Peyer's patch (tissue), 4 donors: Measurements from ENCODE around the gene CTSW.

Source experiments
- POLR2A ChIP-seq, 2 donors: fragments of 450-650 bp; IDR thresholded peaks; one replicate each; pipeline ENCODE4 v1.5.1; 2017; ENCODE audit warnings: antibody characterized with exemption in 2 of 2, mild to moderate bottlenecking in 2 of 2, moderate library complexity in 2 of 2
- TF ChIP-seq, protein P1 (sequence below), 6 experiments: fragments of 450-650 bp in 4 of 6; fragments of 200-600 bp in 2 of 6; sonication (generic) in 1 of 6; IDR thresholded peaks; one replicate each; pipeline ENCODE4 v1.5.1; 2017 to 2019; ENCODE audit warnings: antibody characterized with exemption in 6 of 6, mild to moderate bottlenecking in 3 of 6, moderate library complexity in 1 of 6

DNA sequence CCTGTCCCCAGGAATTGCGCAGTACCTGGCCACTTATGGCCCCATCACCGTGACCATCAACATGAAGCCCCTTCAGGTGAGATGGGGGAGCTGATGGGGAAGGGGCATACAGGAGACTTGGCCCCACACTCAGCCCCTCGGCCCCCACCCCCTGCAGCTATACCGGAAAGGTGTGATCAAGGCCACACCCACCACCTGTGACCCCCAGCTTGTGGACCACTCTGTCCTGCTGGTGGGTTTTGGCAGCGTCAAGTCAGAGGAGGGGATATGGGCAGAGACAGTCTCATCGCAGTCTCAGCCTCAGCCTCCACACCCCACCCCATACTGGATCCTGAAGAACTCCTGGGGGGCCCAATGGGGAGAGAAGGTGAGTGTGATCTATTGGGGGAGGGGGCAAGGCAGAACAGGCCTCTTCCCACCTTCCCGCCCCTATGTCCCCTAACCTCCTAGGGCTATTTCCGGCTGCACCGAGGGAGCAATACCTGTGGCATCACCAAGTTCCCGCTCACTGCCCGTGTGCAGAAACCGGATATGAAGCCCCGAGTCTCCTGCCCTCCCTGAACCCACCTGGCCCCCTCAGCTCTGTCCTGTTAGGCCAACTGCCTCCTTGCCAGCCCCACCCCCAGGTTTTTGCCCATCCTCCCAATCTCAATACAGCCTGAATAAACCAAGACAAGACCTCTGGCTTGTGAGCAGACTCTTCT, 3.6 kb downstream of the CTSW start:
- TF ChIP-seq, protein P1, sequence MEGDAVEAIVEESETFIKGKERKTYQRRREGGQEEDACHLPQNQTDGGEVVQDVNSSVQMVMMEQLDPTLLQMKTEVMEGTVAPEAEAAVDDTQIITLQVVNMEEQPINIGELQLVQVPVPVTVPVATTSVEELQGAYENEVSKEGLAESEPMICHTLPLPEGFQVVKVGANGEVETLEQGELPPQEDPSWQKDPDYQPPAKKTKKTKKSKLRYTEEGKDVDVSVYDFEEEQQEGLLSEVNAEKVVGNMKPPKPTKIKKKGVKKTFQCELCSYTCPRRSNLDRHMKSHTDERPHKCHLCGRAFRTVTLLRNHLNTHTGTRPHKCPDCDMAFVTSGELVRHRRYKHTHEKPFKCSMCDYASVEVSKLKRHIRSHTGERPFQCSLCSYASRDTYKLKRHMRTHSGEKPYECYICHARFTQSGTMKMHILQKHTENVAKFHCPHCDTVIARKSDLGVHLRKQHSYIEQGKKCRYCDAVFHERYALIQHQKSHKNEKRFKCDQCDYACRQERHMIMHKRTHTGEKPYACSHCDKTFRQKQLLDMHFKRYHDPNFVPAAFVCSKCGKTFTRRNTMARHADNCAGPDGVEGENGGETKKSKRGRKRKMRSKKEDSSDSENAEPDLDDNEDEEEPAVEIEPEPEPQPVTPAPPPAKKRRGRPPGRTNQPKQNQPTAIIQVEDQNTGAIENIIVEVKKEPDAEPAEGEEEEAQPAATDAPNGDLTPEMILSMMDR (IDR thresholded peaks at IDR 0.05) = no peak
- no peak for TF ChIP-seq POLR2A (IDR thresholded peaks at IDR 0.05)
